Osteocyte (in vitro differentiated cells): Measurements from ENCODE around the gene STOML2. TPM values are rescaled to one million over a fixed set of nuclear protein-coding genes. Genes with fewer than 3 reads are reported as not detected.
"Not testable (repeated sequence)": the region's sequence is repeated elsewhere in the genome, so short reads cannot be mapped to it uniquely, and the experiment has no call there.

Source experiments
- DNase-seq: peaks from one replicate; pipeline ENCODE4 v3.0.0; 2021; ENCODE audit warnings: mixed read lengths; ENCODE audit not compliant: unreplicated experiment; ENCODE audit errors: extremely low spot score
- H3K27ac Mint-ChIP-seq: one replicate; pipeline ENCODE4 v1.8.0; 2021; ENCODE audit warnings: mild to moderate bottlenecking, mixed read lengths; ENCODE audit not compliant: unreplicated experiment
- H3K27me3 Mint-ChIP-seq: one replicate; pipeline ENCODE4 v1.8.0; 2021; ENCODE audit warnings: mixed read lengths; ENCODE audit not compliant: unreplicated experiment
- H3K36me3 Mint-ChIP-seq: one replicate; pipeline ENCODE4 v1.8.0; 2021; ENCODE audit warnings: mixed read lengths; ENCODE audit not compliant: unreplicated experiment
- H3K4me1 Mint-ChIP-seq: one replicate; pipeline ENCODE4 v1.8.0; 2021; ENCODE audit warnings: mixed read lengths; ENCODE audit not compliant: unreplicated experiment
- H3K4me3 Mint-ChIP-seq: one replicate; pipeline ENCODE4 v1.8.0; 2021; ENCODE audit warnings: mild to moderate bottlenecking, moderate library complexity, mixed read lengths; ENCODE audit not compliant: unreplicated experiment
- H3K9me3 Mint-ChIP-seq: one replicate; pipeline ENCODE4 v1.8.0; 2021; ENCODE audit warnings: mixed read lengths; ENCODE audit not compliant: unreplicated experiment
- CTCF ChIP-seq: fragments of 200-600 bp; sonication (generic); IDR thresholded peaks from 2 replicates; pipeline ENCODE4 v1.5.0; 2021; ENCODE audit warnings: antibody characterized with exemption, mild to moderate bottlenecking, moderate library complexity
- long read RNA-seq: library from polyadenylated mRNA; unstranded; transcript quantifications from one replicate; pipeline ENCODE4 v2.0.0, GENCODE V29; 2021
- total RNA-seq: library from RNA; stranded (reverse); gene quantifications from 2 replicates; pipeline ENCODE4 v1.2.1, GENCODE V29; 2021

The STOML2 gene
- total RNA-seq = 100 and 104 TPM in 2 replicates
- long read RNA-seq, transcript STOML2-201 (10 exons, 1,278 nt) = major isoform, 323 of 359 reads
- long read RNA-seq, partial matches to known transcripts = 19 of 359 reads
- long read RNA-seq, other reads (novel, unspliced or antisense) = 14 of 359 reads

- TF ChIP-seq CTCF = no peak
- H3K27ac Mint-ChIP-seq = peak within 1 kb of the TSS; percentile 99
- H3K4me1 Mint-ChIP-seq = peaks cover 23% of the 10 kb centered on the region
- H3K27me3 Mint-ChIP-seq = no peaks in the 10 kb centered on the region
- no peaks in the 10 kb centered on the region for H3K9me3 Mint-ChIP-seq
- peak within 1 kb of the TSS; percentile 96 for H3K4me3 Mint-ChIP-seq
- DNase-seq = peak; percentile 97
- peaks cover 40% of the 10 kb centered on the region for H3K36me3 Mint-ChIP-seq
These were observed at the start of gene STOML2 for GRCh38 chr9:35102769-35103659. TSS of gene STOML2 (minus strand) at chr9:35103131. CDS start at chr9:35103094, 37 bp downstream.

GRCh38 chr9:35147941-35148563, 45.1 kb upstream of the STOML2 start:
- DNase-seq, H3K36me3 Mint-ChIP-seq, H3K27ac Mint-ChIP-seq, H3K4me3 Mint-ChIP-seq, H3K4me1 Mint-ChIP-seq, H3K27me3 Mint-ChIP-seq: not testable (repeated sequence)
- peaks cover 33% of the 10 kb centered on the region for H3K9me3 Mint-ChIP-seq

GRCh38 chr9:35142037-35142436, 39.1 kb upstream of the STOML2 start:
- no peak overlapping the region for H3K27ac Mint-ChIP-seq
- peaks cover 6% of the 10 kb centered on the region for H3K9me3 Mint-ChIP-seq
- DNase-seq = peak; percentile 32
- H3K36me3 Mint-ChIP-seq = no peaks in the 10 kb centered on the region
- no peak overlapping the region for H3K4me3 Mint-ChIP-seq
- H3K27me3 Mint-ChIP-seq = peaks cover 6% of the 10 kb centered on the region
- TF ChIP-seq CTCF = no peak
- H3K4me1 Mint-ChIP-seq = no peaks in the 10 kb centered on the region

GRCh38 chr9:35140093-35140492, 37.2 kb upstream of the STOML2 start:
- no peak overlapping the region for H3K27ac Mint-ChIP-seq
- no peak for DNase-seq
- no peaks in the 10 kb centered on the region for H3K36me3 Mint-ChIP-seq
- peaks cover 9% of the 10 kb centered on the region for H3K27me3 Mint-ChIP-seq
- no peaks in the 10 kb centered on the region for H3K4me1 Mint-ChIP-seq
- peaks cover 3% of the 10 kb centered on the region for H3K9me3 Mint-ChIP-seq
- TF ChIP-seq CTCF = no peak
- H3K4me3 Mint-ChIP-seq = no peak overlapping the region

GRCh38 chr9:35136866-35137265, 33.9 kb upstream of the STOML2 start:
- no peak for TF ChIP-seq CTCF
- peaks cover 18% of the 10 kb centered on the region for H3K27me3 Mint-ChIP-seq
- no peaks in the 10 kb centered on the region for H3K36me3 Mint-ChIP-seq
- no peaks in the 10 kb centered on the region for H3K4me1 Mint-ChIP-seq
- no peak overlapping the region for H3K27ac Mint-ChIP-seq
- H3K9me3 Mint-ChIP-seq = peaks cover 6% of the 10 kb centered on the region
- DNase-seq = peak; percentile 36
- H3K4me3 Mint-ChIP-seq = no peak overlapping the region
